Transverse colon (tissue), 4 donors: Measurements from ENCODE around the gene SH2D2A.

Source experiments
- EP300 ChIP-seq: sonication (generic); formaldehyde crosslinking; IDR thresholded peaks from one replicate; pipeline ENCODE4 v1.6.1; 2017; ENCODE audit warnings: antibody characterized with exemption, low read depth
- POLR2A ChIP-seq: fragments of 450-650 bp; IDR thresholded peaks from one replicate; pipeline ENCODE4 v1.6.1; 2016; ENCODE audit warnings: antibody characterized with exemption, mild to moderate bottlenecking, moderate library complexity
- POLR2AphosphoS5 ChIP-seq, 3 donors: sonication (generic); formaldehyde crosslinking; IDR thresholded peaks; one replicate each; pipeline ENCODE4 v1.6.1; 2016; ENCODE audit warnings: antibody characterized with exemption in 3 of 3
- TF ChIP-seq, protein P1 (sequence below), 5 experiments: fragments of 200-600 bp in 3 of 5; fragments of 450-650 bp in 2 of 5; sonication (generic) in 3 of 5; IDR thresholded peaks; 1 replicate in 2 of 5; 2 replicates in 3 of 5; pipeline ENCODE4 v1.5.1; 2016 to 2017; ENCODE audit warnings: antibody characterized with exemption in 5 of 5, inconsistent platforms in 3 of 5, mild to moderate bottlenecking in 2 of 5, moderate library complexity in 1 of 5

DNA sequence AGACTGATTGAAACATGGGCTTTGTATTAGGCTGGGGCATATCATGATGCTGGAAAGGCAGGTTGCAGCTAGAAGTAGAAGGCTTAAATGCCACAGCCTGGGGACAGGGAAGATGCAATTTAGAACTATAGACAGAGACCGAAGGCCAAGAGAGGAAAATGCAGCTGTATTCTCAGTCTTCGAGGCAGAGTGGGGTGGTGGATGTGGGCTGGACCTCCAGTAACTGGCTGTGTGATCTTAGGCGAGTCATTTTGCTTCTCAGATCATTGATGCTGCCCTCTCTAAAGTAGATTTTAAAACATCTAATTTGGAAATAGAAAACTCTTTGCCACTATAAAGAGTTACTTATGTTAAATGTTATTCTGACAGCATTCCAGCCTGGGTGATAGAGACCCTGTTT is 17.7 kb upstream of the SH2D2A start:
- TF ChIP-seq POLR2A, result no peak
- TF ChIP-seq, protein P1, sequence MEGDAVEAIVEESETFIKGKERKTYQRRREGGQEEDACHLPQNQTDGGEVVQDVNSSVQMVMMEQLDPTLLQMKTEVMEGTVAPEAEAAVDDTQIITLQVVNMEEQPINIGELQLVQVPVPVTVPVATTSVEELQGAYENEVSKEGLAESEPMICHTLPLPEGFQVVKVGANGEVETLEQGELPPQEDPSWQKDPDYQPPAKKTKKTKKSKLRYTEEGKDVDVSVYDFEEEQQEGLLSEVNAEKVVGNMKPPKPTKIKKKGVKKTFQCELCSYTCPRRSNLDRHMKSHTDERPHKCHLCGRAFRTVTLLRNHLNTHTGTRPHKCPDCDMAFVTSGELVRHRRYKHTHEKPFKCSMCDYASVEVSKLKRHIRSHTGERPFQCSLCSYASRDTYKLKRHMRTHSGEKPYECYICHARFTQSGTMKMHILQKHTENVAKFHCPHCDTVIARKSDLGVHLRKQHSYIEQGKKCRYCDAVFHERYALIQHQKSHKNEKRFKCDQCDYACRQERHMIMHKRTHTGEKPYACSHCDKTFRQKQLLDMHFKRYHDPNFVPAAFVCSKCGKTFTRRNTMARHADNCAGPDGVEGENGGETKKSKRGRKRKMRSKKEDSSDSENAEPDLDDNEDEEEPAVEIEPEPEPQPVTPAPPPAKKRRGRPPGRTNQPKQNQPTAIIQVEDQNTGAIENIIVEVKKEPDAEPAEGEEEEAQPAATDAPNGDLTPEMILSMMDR (IDR thresholded peaks at IDR 0.05), result no peak
- no peak for TF ChIP-seq EP300
- no peak for TF ChIP-seq POLR2AphosphoS5 (IDR thresholded peaks at IDR 0.05)
